Measurements from ENCODE around the gene VILL. TPM values are rescaled to one million over a fixed set of nuclear protein-coding genes. Genes with fewer than 3 reads are reported as not detected.

Gene VILL
- total RNA-seq, 1 experiment from 2014 or later, result 5.7 TPM

DNA sequence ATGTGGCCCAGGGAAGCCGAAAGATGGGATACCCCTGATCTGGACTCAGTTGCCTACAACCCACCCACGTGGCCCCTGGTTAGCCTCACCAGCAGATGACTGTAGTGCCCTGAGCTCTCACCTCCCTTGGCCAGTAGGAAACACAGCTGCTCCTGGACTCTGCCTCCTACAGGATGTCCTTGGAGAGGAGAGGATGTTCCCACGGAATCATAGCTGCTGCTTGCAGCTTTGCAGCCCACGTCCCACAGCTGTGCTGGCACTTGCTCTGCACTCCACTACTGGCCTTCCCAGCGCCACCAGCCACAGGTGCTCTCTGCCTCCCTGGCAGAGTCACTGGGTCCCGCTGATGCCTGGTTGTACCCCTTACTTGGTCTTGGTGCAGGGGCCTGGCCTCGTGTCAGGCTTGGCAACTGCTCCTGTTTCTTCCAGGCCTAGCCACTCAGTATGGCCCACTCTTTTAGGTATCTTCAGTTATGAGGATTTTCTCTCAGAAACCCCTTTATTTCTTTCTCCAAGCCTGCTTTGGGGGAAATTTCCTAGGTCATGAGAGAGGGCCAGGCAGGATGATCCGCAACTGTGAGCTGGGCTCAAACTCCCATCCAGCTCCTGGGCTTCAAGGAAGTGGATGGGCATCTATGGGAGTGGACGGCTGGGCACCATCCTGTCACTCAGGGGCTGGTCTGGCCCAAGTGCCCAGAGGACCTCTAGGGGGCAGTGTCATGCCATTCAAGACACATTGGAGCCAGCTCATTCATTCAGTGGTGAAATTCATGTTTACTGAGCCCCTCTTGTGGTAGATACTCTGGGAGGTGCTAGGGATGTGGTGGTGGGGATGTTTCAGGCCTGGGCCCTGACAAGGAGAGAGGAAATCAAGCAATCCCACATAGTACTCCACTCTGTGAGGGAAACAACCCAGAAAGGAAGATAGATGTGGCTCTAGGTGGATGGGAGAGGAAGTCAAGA lies 16.2 kb upstream of the VILL start:
- ChIA-PET POLR2A (no interaction called here), CTCF (interaction anchor here (0.6 to 2.0 kb wide), 4 partner anchors 13 to 282 kb away, joined by 3 to 6 read pairs (median 4); no protein-coding TSS in a partner anchor)
- in situ Hi-C loops (cut with HindIII; ENCODE audit: low pct_unique_long_range_greater_than_20kb, low sequenced_read_pairs), result no loop called here

GRCh38 chr3:37979541-37980461 lies 10.8 kb upstream of the VILL start:
- ChIA-PET POLR2A (no interaction called here), CTCF (no interaction called here)
- H3K9me3 ChIP-seq (ENCODE audit: control insufficient read depth, insufficient read depth, low read depth, low read length), result no peaks in the 10 kb centered on the region
- no peaks in the 10 kb centered on the region for H3K27me3 ChIP-seq (ENCODE audit: control insufficient read depth, insufficient read depth, low read length)
- H3K4me3 ChIP-seq (ENCODE audit: low read depth in 2 of 2, low read length in 2 of 2), result no peak overlapping the region
- intact Hi-C loops (cut with micrococcal nuclease; ENCODE audit: unreplicated experiment) (no loop called here), in situ Hi-C loops (cut with HindIII; ENCODE audit: low pct_unique_long_range_greater_than_20kb, low sequenced_read_pairs) (no loop called here)
- no peak overlapping the region for H3K27ac ChIP-seq (ENCODE audit: low read length)
- ATAC-seq (no peak), DNase-seq (ENCODE audit: low read depth, low spot score) (no peak)
- BruUV-seq (replicated peaks), result no TSS peak
- H3K36me3 ChIP-seq (ENCODE audit: control insufficient read depth, insufficient read depth, low read length), result no peaks in the 10 kb centered on the region
- no peaks in the 10 kb centered on the region for H3K4me1 ChIP-seq (ENCODE audit: control insufficient read depth, insufficient read depth, low read length)
- TF ChIP-seq TCF7L2 (IDR thresholded peaks at IDR 0.05; ENCODE audit: low read depth, low read length), result no peak
- no peak for TF ChIP-seq CTCF (IDR thresholded peaks at IDR 0.05)
- TF ChIP-seq, protein P1, sequence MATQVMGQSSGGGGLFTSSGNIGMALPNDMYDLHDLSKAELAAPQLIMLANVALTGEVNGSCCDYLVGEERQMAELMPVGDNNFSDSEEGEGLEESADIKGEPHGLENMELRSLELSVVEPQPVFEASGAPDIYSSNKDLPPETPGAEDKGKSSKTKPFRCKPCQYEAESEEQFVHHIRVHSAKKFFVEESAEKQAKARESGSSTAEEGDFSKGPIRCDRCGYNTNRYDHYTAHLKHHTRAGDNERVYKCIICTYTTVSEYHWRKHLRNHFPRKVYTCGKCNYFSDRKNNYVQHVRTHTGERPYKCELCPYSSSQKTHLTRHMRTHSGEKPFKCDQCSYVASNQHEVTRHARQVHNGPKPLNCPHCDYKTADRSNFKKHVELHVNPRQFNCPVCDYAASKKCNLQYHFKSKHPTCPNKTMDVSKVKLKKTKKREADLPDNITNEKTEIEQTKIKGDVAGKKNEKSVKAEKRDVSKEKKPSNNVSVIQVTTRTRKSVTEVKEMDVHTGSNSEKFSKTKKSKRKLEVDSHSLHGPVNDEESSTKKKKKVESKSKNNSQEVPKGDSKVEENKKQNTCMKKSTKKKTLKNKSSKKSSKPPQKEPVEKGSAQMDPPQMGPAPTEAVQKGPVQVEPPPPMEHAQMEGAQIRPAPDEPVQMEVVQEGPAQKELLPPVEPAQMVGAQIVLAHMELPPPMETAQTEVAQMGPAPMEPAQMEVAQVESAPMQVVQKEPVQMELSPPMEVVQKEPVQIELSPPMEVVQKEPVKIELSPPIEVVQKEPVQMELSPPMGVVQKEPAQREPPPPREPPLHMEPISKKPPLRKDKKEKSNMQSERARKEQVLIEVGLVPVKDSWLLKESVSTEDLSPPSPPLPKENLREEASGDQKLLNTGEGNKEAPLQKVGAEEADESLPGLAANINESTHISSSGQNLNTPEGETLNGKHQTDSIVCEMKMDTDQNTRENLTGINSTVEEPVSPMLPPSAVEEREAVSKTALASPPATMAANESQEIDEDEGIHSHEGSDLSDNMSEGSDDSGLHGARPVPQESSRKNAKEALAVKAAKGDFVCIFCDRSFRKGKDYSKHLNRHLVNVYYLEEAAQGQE (IDR thresholded peaks at IDR 0.05; ENCODE audit: insufficient read depth in 1 of 2, low read depth in 2 of 2, low read length in 1 of 2), result no peak
- no peak for TF ChIP-seq SIN3A (IDR thresholded peaks at IDR 0.05; ENCODE audit: borderline replicate concordance, insufficient read depth, low read depth, low read length)

More for the DNA sequence above, 16.2 kb upstream of the VILL start:
- Histone ChIP-seq H3K27ac (ENCODE audit: low read length) (no peak overlapping the region), H3K27me3 (ENCODE audit: control insufficient read depth, insufficient read depth, low read length) (no peaks in the 10 kb centered on the region), H3K4me3 (ENCODE audit: low read depth in 2 of 2, low read length in 2 of 2) (no peak overlapping the region), H3K4me1 (ENCODE audit: control insufficient read depth, insufficient read depth, low read length) (no peaks in the 10 kb centered on the region), H3K36me3 (ENCODE audit: control insufficient read depth, insufficient read depth, low read length) (no peaks in the 10 kb centered on the region), H3K9me3 (ENCODE audit: control insufficient read depth, insufficient read depth, low read depth, low read length) (no peaks in the 10 kb centered on the region)
- peak; percentile 32 for DNase-seq (ENCODE audit: low read depth, low spot score)
- TF ChIP-seq CTCF (IDR thresholded peaks at IDR 0.05) (peak; percentile 85), TCF7L2 (IDR thresholded peaks at IDR 0.05; ENCODE audit: low read depth, low read length) (no peak), POLR2AphosphoS5 (IDR thresholded peaks at IDR 0.05; ENCODE audit: low read depth, low read length) (no peak), SIN3A (IDR thresholded peaks at IDR 0.05; ENCODE audit: borderline replicate concordance, insufficient read depth, low read depth, low read length) (no peak)
- TF ChIP-seq, protein P1 (IDR thresholded peaks at IDR 0.05; ENCODE audit: insufficient read depth in 1 of 2, low read depth in 2 of 2, low read length in 1 of 2), result no peak
- ATAC-seq, result peak; percentile 97
- no TSS peak for BruUV-seq (replicated peaks)
- intact Hi-C loops (cut with micrococcal nuclease; ENCODE audit: unreplicated experiment), result no loop called here

Measured in Panc1 (cell line).